D721Med (cell line): ENCODE results near the gene UBR7.

ENCODE experiments used
- DNase-seq: peaks from one replicate; pipeline ENCODE4 v3.0.0; 2011; ENCODE audit warnings: low spot score; ENCODE audit not compliant: insufficient read length
- FAIRE-seq: peaks from 2 replicates; lab custom pipeline; 2011; peaks lifted over from hg19 to GRCh38; lab: Jason Lieb, UNC
- CTCF ChIP-seq: IDR thresholded peaks from 2 replicates; pipeline ENCODE4 v1.5.1; 2012; ENCODE audit warnings: mild to moderate bottlenecking, control low read depth; ENCODE audit not compliant: insufficient read depth; ENCODE audit errors: missing control alignments

UBR7 gene

GRCh38 chr14:93207468-93208308 is 632 bp downstream of the UBR7 start:
- FAIRE-seq (no peak), DNase-seq (no peak)
- TF ChIP-seq CTCF, result peak; percentile 21

- DNase-seq, result no peak
- no peak for TF ChIP-seq CTCF
- no peak for FAIRE-seq
These were observed 5.4 kb downstream of the UBR7 start for GRCh38 chr14:93212432-93212831.

GRCh38 chr14:93214598-93214997 is 7.5 kb downstream of the UBR7 start:
- FAIRE-seq, result no peak

GRCh38 chr14:93219103-93219726 is 12.2 kb downstream of the UBR7 start:
- TF ChIP-seq CTCF, result peak; percentile 83
- DNase-seq (peak; percentile 50), FAIRE-seq (peak; percentile 70)

More at GRCh38 chr14:93214598-93214997, 7.5 kb downstream of the UBR7 start:
- DNase-seq, result no peak
- no peak for TF ChIP-seq CTCF

- DNase-seq (no peak), FAIRE-seq (no peak)
- TF ChIP-seq CTCF, result no peak
These were observed 13.5 kb downstream of the UBR7 start for GRCh38 chr14:93220509-93220908.

- DNase-seq (no peak), FAIRE-seq (no peak)
- no peak for TF ChIP-seq CTCF
These were observed 16.5 kb downstream of the UBR7 start for GRCh38 chr14:93223565-93223964.

GRCh38 chr14:93228550-93228949 is 21.5 kb downstream of the UBR7 start:
- TF ChIP-seq CTCF, result no peak
- FAIRE-seq, result no peak
- DNase-seq, result no peak
